ENCODE results near the gene NUMA1. TPM values are rescaled to one million over a fixed set of nuclear protein-coding genes. Genes with fewer than 3 reads are reported as not detected.

Gene NUMA1
- total and polyA plus RNA-seq, 2 of the 8 experiments (the other 6 are each of a cell fraction or from before 2014, with no cell fraction given) = 101 to 107 TPM

DNA sequence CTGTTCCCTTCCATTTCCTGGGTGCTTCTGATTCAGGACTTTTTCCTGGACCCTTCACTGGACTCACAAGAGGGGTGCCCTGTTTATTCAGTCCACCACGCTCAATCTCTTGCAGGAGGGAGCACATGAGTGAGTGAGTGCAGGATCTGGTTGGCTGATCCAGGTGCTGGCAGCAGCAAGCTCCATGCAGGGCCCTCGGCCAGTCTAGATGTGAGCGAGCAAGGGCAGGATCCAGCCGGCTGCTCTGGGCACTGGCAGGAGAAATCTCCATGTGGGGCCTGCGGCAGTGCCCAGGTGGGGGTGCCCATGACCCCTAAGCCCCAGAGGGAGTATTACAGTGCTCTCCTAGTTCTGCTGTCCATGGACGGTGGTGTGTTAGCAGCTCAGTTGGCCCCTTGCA is 43.7 kb upstream of the NUMA1 start (continued):
- TF ChIP-seq, protein P1, sequence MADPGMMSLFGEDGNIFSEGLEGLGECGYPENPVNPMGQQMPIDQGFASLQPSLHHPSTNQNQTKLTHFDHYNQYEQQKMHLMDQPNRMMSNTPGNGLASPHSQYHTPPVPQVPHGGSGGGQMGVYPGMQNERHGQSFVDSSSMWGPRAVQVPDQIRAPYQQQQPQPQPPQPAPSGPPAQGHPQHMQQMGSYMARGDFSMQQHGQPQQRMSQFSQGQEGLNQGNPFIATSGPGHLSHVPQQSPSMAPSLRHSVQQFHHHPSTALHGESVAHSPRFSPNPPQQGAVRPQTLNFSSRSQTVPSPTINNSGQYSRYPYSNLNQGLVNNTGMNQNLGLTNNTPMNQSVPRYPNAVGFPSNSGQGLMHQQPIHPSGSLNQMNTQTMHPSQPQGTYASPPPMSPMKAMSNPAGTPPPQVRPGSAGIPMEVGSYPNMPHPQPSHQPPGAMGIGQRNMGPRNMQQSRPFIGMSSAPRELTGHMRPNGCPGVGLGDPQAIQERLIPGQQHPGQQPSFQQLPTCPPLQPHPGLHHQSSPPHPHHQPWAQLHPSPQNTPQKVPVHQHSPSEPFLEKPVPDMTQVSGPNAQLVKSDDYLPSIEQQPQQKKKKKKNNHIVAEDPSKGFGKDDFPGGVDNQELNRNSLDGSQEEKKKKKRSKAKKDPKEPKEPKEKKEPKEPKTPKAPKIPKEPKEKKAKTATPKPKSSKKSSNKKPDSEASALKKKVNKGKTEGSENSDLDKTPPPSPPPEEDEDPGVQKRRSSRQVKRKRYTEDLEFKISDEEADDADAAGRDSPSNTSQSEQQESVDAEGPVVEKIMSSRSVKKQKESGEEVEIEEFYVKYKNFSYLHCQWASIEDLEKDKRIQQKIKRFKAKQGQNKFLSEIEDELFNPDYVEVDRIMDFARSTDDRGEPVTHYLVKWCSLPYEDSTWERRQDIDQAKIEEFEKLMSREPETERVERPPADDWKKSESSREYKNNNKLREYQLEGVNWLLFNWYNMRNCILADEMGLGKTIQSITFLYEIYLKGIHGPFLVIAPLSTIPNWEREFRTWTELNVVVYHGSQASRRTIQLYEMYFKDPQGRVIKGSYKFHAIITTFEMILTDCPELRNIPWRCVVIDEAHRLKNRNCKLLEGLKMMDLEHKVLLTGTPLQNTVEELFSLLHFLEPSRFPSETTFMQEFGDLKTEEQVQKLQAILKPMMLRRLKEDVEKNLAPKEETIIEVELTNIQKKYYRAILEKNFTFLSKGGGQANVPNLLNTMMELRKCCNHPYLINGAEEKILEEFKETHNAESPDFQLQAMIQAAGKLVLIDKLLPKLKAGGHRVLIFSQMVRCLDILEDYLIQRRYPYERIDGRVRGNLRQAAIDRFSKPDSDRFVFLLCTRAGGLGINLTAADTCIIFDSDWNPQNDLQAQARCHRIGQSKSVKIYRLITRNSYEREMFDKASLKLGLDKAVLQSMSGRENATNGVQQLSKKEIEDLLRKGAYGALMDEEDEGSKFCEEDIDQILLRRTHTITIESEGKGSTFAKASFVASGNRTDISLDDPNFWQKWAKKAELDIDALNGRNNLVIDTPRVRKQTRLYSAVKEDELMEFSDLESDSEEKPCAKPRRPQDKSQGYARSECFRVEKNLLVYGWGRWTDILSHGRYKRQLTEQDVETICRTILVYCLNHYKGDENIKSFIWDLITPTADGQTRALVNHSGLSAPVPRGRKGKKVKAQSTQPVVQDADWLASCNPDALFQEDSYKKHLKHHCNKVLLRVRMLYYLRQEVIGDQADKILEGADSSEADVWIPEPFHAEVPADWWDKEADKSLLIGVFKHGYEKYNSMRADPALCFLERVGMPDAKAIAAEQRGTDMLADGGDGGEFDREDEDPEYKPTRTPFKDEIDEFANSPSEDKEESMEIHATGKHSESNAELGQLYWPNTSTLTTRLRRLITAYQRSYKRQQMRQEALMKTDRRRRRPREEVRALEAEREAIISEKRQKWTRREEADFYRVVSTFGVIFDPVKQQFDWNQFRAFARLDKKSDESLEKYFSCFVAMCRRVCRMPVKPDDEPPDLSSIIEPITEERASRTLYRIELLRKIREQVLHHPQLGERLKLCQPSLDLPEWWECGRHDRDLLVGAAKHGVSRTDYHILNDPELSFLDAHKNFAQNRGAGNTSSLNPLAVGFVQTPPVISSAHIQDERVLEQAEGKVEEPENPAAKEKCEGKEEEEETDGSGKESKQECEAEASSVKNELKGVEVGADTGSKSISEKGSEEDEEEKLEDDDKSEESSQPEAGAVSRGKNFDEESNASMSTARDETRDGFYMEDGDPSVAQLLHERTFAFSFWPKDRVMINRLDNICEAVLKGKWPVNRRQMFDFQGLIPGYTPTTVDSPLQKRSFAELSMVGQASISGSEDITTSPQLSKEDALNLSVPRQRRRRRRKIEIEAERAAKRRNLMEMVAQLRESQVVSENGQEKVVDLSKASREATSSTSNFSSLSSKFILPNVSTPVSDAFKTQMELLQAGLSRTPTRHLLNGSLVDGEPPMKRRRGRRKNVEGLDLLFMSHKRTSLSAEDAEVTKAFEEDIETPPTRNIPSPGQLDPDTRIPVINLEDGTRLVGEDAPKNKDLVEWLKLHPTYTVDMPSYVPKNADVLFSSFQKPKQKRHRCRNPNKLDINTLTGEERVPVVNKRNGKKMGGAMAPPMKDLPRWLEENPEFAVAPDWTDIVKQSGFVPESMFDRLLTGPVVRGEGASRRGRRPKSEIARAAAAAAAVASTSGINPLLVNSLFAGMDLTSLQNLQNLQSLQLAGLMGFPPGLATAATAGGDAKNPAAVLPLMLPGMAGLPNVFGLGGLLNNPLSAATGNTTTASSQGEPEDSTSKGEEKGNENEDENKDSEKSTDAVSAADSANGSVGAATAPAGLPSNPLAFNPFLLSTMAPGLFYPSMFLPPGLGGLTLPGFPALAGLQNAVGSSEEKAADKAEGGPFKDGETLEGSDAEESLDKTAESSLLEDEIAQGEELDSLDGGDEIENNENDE (IDR thresholded peaks at IDR 0.05; ENCODE audit: insufficient replicate concordance, low read length) = no peak
- TF ChIP-seq FOSL1 (IDR thresholded peaks at IDR 0.05; ENCODE audit: insufficient read depth, low read depth, low read length) (no peak), YY1 (IDR thresholded peaks at IDR 0.05; ENCODE audit: low read depth, low read length) (no peak), SRF (IDR thresholded peaks at IDR 0.05; ENCODE audit: low read depth, low read length) (no peak), CREB1 (IDR thresholded peaks at IDR 0.05) (no peak), EGR1 (IDR thresholded peaks at IDR 0.05; ENCODE audit: borderline replicate concordance, low read depth, low read length) (no peak)
- TF ChIP-seq, protein P2, sequence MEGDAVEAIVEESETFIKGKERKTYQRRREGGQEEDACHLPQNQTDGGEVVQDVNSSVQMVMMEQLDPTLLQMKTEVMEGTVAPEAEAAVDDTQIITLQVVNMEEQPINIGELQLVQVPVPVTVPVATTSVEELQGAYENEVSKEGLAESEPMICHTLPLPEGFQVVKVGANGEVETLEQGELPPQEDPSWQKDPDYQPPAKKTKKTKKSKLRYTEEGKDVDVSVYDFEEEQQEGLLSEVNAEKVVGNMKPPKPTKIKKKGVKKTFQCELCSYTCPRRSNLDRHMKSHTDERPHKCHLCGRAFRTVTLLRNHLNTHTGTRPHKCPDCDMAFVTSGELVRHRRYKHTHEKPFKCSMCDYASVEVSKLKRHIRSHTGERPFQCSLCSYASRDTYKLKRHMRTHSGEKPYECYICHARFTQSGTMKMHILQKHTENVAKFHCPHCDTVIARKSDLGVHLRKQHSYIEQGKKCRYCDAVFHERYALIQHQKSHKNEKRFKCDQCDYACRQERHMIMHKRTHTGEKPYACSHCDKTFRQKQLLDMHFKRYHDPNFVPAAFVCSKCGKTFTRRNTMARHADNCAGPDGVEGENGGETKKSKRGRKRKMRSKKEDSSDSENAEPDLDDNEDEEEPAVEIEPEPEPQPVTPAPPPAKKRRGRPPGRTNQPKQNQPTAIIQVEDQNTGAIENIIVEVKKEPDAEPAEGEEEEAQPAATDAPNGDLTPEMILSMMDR (IDR thresholded peaks at IDR 0.05; ENCODE audit: control extremely low read depth in 1 of 3, insufficient read depth in 1 of 3, low read depth in 1 of 3, low read length in 3 of 3) = no peak
